CD14-positive monocyte (primary cell): ENCODE results near the gene ADGRL3. TPM values are rescaled to one million over a fixed set of nuclear protein-coding genes. Genes with fewer than 3 reads are reported as not detected.

Experiments used
- DNase-seq, 3 donors: peaks; one replicate each; pipeline ENCODE4 v3.0.0-alpha.2; 2011 to 2022
- H2AFZ ChIP-seq: 2 replicates; pipeline ENCODE4 v1.6.0; 2012; ENCODE audit warnings: mild to moderate bottlenecking, low read depth, low read length, inconsistent platforms; ENCODE audit not compliant: insufficient read depth, poor library complexity, severe bottlenecking
- H3K27ac ChIP-seq, 2 donors: 1 replicate in 1 of 2; 2 replicates in 1 of 2; pipeline ENCODE4 v1.5.1; 2012 to 2013; ENCODE audit warnings: low read length in 2 of 2, control low read depth in 1 of 2, inconsistent platforms in 1 of 2, low read depth in 1 of 2, mild to moderate bottlenecking in 1 of 2
- H3K27me3 ChIP-seq, 2 donors: one replicate each; pipeline versions ENCODE4 v1.6.0 to v1.6.1; 2011 to 2013; ENCODE audit warnings: low read length in 2 of 2; ENCODE audit not compliant: control insufficient read depth in 2 of 2, insufficient read depth in 2 of 2
- H3K36me3 ChIP-seq, 2 donors: replicated peaks in 1 of 2; 1 replicate in 1 of 2; 2 replicates in 1 of 2; pipeline versions ENCODE4 v1.5.1 to v1.6.1; 2012 to 2013; ENCODE audit warnings: low read length in 2 of 2, control low read depth in 1 of 2, inconsistent platforms in 1 of 2, mild to moderate bottlenecking in 1 of 2; ENCODE audit not compliant: insufficient read depth in 2 of 2, control insufficient read depth in 1 of 2
- H3K4me1 ChIP-seq, 2 donors: 1 replicate in 1 of 2; 2 replicates in 1 of 2; pipeline versions ENCODE4 v1.5.1 to v1.6.1; 2012 to 2013; ENCODE audit warnings: low read length in 2 of 2, control low read depth in 1 of 2, inconsistent platforms in 1 of 2, mild to moderate bottlenecking in 1 of 2, moderate library complexity in 1 of 2; ENCODE audit not compliant: insufficient read depth in 2 of 2, control insufficient read depth in 1 of 2
- H3K4me2 ChIP-seq: replicated peaks from 2 replicates; pipeline ENCODE3; 2012; ENCODE audit warnings: low read length, moderate library complexity, mild to moderate bottlenecking; ENCODE audit not compliant: poor library complexity, severe bottlenecking; ENCODE audit errors: extremely low read depth
- H3K4me3 ChIP-seq, 3 experiments: fragments of 200-600 bp in 1 of 3; sonication (generic) in 1 of 3; replicated peaks in 1 of 3; 1 replicate in 2 of 3; 2 replicates in 1 of 3; pipeline ENCODE4 v1.5.1; 2011 to 2013; ENCODE audit warnings: low read length in 3 of 3, mild to moderate bottlenecking in 3 of 3, control low read depth in 2 of 3, low read depth in 2 of 3, inconsistent platforms in 1 of 3, moderate library complexity in 1 of 3
- H3K79me2 ChIP-seq: 2 replicates; pipeline ENCODE4 v1.6.0; 2012; ENCODE audit warnings: mild to moderate bottlenecking, control low read depth, inconsistent platforms, low read length, moderate library complexity; ENCODE audit not compliant: insufficient read depth
- H3K9ac ChIP-seq: 2 replicates; pipeline ENCODE4 v1.6.0; 2017; ENCODE audit warnings: low read length, mild to moderate bottlenecking; ENCODE audit not compliant: insufficient read depth, poor library complexity, severe bottlenecking
- H3K9me3 ChIP-seq, 2 donors: replicated peaks in 1 of 2; 1 replicate in 1 of 2; 2 replicates in 1 of 2; pipeline versions ENCODE4 v1.5.1 to v1.6.1; 2012 to 2013; ENCODE audit warnings: low read length in 2 of 2, control low read depth in 1 of 2; ENCODE audit not compliant: control insufficient read depth in 1 of 2, insufficient read depth in 1 of 2
- H4K20me1 ChIP-seq: 2 replicates; pipeline ENCODE4 v1.6.0; 2012; ENCODE audit warnings: mild to moderate bottlenecking, low read length, control low read depth, moderate library complexity; ENCODE audit not compliant: insufficient read depth
- H3K27ac Mint-ChIP-seq, 7 donors: one replicate each; pipeline ENCODE4 v1.8.0; 2020; ENCODE audit warnings: mild to moderate bottlenecking in 7 of 7, mixed read lengths in 7 of 7, moderate library complexity in 6 of 7, inconsistent platforms in 2 of 7
- H3K27me3 Mint-ChIP-seq, 3 donors: one replicate each; pipeline ENCODE4 v1.8.0; 2021 to 2022; ENCODE audit warnings: low read depth in 3 of 3, mild to moderate bottlenecking in 3 of 3, mixed read lengths in 3 of 3, moderate library complexity in 3 of 3, inconsistent platforms in 1 of 3
- H3K36me3 Mint-ChIP-seq, 2 donors: one replicate each; pipeline ENCODE4 v1.8.0; 2020; ENCODE audit warnings: mixed read lengths in 2 of 2, inconsistent platforms in 1 of 2, mild to moderate bottlenecking in 1 of 2
- H3K4me1 Mint-ChIP-seq: one replicate; pipeline ENCODE4 v1.8.0; 2020; ENCODE audit warnings: mild to moderate bottlenecking, mixed read lengths
- H3K4me3 Mint-ChIP-seq, 2 donors: one replicate each; pipeline ENCODE4 v1.8.0; 2020; ENCODE audit warnings: mild to moderate bottlenecking in 2 of 2, mixed read lengths in 2 of 2, moderate library complexity in 1 of 2
- H3K9me3 Mint-ChIP-seq, 7 donors: one replicate each; pipeline ENCODE4 v1.8.0; 2020 to 2022; ENCODE audit warnings: mixed read lengths in 7 of 7, mild to moderate bottlenecking in 6 of 7, moderate library complexity in 6 of 7, inconsistent platforms in 2 of 7
- CTCF ChIP-seq: fragments of 200-600 bp; IDR thresholded peaks from one replicate; pipeline ENCODE4 v1.8.0; 2022; ENCODE audit warnings: antibody characterized with exemption, mild to moderate bottlenecking
- WGBS: methylation state at CpG from one replicate; pipeline ENCODE4 v1.1.5; 2013; ENCODE audit warnings: missing lambda C conversion rate; ENCODE audit not compliant: insufficient coverage; 5-methylcytosine and 5-hydroxymethylcytosine counted together
- intact Hi-C, 2 donors: fragments of 100-400 bp; cut with micrococcal nuclease; formaldehyde crosslinking; loops; one replicate each; pipeline versions ENCODE4 v1.15.0 to v1.15.1; 2023
- polyA plus RNA-seq, 3 donors: library from polyadenylated mRNA; depleted of rRNA in 1 of 3; unstranded in 2 of 3; stranded (reverse) in 1 of 3; fragments of 300-500 nt in 2 of 3; fragments of >200 nt in 1 of 3; fragmentation: Illumina TruSeq in 2 of 3; gene quantifications; 1 replicate in 2 of 3; 2 replicates in 1 of 3; pipeline ENCODE4 v1.2.3, GENCODE V29; 2012 to 2021

Gene ADGRL3
- polyA plus RNA-seq, 3 donors: not detected

GRCh38 chr4:61890321-61890720, 690.2 kb downstream of the ADGRL3 start:
- WGBS: 80% methylated on average over 1 of the region's 3 CpGs

GRCh38 chr4:61891953-61892352, 691.8 kb downstream of the ADGRL3 start:
- H3K27ac Mint-ChIP-seq: no peak overlapping the region
- TF ChIP-seq CTCF: no peak
- Histone ChIP-seq H4K20me1 (no peaks in the 10 kb centered on the region), H2AFZ (no peak overlapping the region), H3K4me1 (no peaks in the 10 kb centered on the region), H3K4me3 (no peak overlapping the region), H3K4me2 (no peak overlapping the region), H3K27me3 (no peaks in the 10 kb centered on the region), H3K36me3 (no peaks in the 10 kb centered on the region), H3K79me2 (no peaks in the 10 kb centered on the region), H3K27ac (no peak overlapping the region), H3K9me3 (no peaks in the 10 kb centered on the region), H3K9ac (no peak overlapping the region)
- peaks cover 0 to 2% (median 2%) of the 10 kb centered on the region in 3 donors for H3K27me3 Mint-ChIP-seq
- no peak overlapping the region for H3K4me3 Mint-ChIP-seq
- no peaks in the 10 kb centered on the region for H3K36me3 Mint-ChIP-seq
- H3K4me1 Mint-ChIP-seq: no peaks in the 10 kb centered on the region
- H3K9me3 Mint-ChIP-seq: peaks cover 0 to 5% (median 2%) of the 10 kb centered on the region in 7 donors
- no peak for DNase-seq
- intact Hi-C loops: no loop called here

More at GRCh38 chr4:61890321-61890720, 690.2 kb downstream of the ADGRL3 start:
- Mint-ChIP-seq H3K27ac (no peak overlapping the region), H3K9me3 (peaks cover 0 to 5% (median 2%) of the 10 kb centered on the region in 7 donors), H3K27me3 (peaks cover 0 to 2% (median 2%) of the 10 kb centered on the region in 3 donors), H3K4me3 (no peak overlapping the region), H3K36me3 (no peaks in the 10 kb centered on the region), H3K4me1 (no peaks in the 10 kb centered on the region)
- no peak for TF ChIP-seq CTCF
- intact Hi-C loops: no loop called here
- Histone ChIP-seq H3K27ac (no peak overlapping the region), H3K27me3 (no peaks in the 10 kb centered on the region), H3K9me3 (no peaks in the 10 kb centered on the region), H2AFZ (no peak overlapping the region), H3K9ac (no peak overlapping the region), H3K79me2 (no peaks in the 10 kb centered on the region), H3K4me2 (no peak overlapping the region), H3K4me1 (no peaks in the 10 kb centered on the region), H4K20me1 (no peaks in the 10 kb centered on the region), H3K36me3 (no peaks in the 10 kb centered on the region), H3K4me3 (no peak overlapping the region)
- no peak for DNase-seq
